ENCODE measurements around the gene CHD9NB. TPM values are rescaled to one million over a fixed set of nuclear protein-coding genes. Genes with fewer than 3 reads are reported as not detected.

The CHD9NB gene
- total RNA-seq, 2 donors from 2014 or later: 0.31 TPM; not detected in 1

DNA sequence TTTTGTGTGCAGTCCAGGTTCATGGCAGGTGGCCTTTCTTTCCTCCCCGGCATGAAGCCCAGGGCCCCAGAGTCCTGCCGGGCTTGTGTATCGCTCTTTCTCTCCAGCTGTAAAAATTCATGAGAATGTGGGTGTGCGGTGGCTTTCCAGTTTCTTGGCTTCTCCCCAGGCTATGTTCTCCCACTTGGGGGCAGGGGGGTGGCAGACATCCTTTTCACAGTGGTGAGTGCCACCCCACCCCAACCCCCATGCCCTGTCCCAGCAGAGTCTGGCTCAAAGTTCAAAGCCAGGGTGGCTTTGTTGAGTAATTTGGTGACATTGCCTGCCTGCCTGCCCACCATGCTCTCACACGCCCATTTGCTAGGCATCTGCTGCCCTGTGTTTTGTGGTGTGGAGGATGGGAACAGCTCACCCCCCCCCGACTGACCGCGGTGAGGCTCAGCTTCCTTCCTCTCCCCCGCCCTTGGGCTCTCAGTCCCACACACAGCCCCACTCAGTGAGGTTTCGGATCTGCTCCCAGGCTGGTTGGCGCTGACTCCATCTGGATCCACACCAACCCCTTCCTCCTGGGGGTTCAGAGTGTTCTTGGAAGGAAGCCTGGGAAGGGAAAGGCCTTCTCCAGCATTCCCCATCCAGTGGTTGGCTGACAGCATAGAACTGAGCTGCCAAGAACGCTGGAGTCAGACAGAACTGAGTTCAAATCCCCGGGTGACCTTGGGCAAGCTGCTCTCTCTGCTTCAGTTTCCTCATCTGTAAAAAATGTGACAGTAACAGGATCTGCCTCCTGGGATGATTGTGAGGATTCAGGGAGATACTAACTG lies 38.1 kb upstream of the CHD9NB start:
- ATAC-seq (peak; percentile 32), DNase-seq (no peak)
- Mint-ChIP-seq H3K4me3 (peak overlapping the region; percentile 47), H3K36me3 (ENCODE audit: low read depth) (no peaks in the 10 kb centered on the region), H3K4me1 (peaks cover 22% of the 10 kb centered on the region), H3K27ac (peak overlapping the region; percentile 66), H3K27me3 (no peaks in the 10 kb centered on the region)
- no peaks in the 10 kb centered on the region for H3K9me3 ChIP-seq (ENCODE audit: control insufficient read depth, low read length, poor library complexity, severe bottlenecking)

DNA sequence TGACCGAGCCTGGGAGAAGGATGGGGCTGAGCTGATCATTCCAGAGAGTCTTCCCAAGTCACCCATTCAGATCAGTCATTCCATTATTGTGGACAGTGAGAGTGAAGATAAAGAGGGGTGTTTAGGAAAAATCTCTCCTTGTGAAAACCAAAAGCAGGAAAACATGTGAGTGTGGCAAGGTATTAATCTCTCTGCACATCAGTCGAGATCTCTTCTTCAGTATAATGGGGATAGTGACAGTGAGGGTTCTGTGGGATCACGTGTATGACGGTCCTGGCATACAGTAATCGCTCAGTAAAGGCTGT lies 37.5 kb upstream of the CHD9NB start:
- DNase-seq (no peak), ATAC-seq (no peak)
- Mint-ChIP-seq H3K27me3 (no peaks in the 10 kb centered on the region), H3K4me1 (peaks cover 22% of the 10 kb centered on the region), H3K27ac (no peak overlapping the region), H3K36me3 (ENCODE audit: low read depth) (no peaks in the 10 kb centered on the region), H3K4me3 (peak overlapping the region; percentile 47)
- no peaks in the 10 kb centered on the region for H3K9me3 ChIP-seq (ENCODE audit: control insufficient read depth, low read length, poor library complexity, severe bottlenecking)

DNA sequence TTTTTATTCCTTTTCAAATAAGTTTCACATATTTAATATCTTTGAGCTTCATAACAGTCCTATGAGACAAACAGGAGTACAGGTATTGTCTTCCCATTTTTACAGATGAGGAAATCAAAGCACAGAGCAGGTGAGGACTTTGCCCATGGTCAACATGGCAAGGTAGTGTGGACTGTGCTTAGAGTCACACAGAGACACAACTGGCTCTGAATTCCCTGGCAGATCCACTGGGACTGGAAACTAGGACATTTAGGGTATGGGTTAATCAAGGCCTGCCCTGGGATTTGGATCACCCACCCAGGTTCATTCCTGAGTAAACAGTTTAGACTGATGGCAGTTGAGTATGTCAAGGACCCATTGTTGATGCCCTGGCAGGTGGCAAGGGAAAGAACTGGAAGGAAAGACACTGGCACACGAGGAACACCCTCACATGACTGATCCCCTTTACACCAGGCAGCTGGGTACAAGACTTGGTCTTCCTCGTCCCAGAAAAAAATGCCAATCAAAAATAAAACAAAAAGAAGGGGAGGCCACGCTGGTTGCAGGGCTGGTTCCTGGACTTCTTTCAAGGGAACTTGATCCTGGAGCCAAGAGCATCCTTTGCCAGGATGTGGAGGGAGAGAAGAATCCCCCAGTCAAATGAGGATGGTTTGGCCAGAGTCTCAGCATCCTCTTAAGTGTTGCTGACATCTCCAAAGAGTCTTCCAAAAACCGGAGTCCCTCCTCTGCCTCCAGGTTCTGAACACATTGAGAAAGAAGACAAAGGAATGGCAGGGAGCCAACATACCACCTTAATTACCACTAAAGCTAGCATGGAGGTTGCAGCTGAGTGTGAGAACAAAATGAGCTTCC lies 37.0 kb upstream of the CHD9NB start:
- no peaks in the 10 kb centered on the region for H3K9me3 ChIP-seq (ENCODE audit: control insufficient read depth, low read length, poor library complexity, severe bottlenecking)
- DNase-seq (no peak), ATAC-seq (no peak)
- H3K27me3 Mint-ChIP-seq: no peaks in the 10 kb centered on the region
- H3K27ac Mint-ChIP-seq: no peak overlapping the region
- H3K4me3 Mint-ChIP-seq: peak overlapping the region; percentile 12
- H3K36me3 Mint-ChIP-seq (ENCODE audit: low read depth): no peaks in the 10 kb centered on the region
- H3K4me1 Mint-ChIP-seq: peaks cover 22% of the 10 kb centered on the region

DNA sequence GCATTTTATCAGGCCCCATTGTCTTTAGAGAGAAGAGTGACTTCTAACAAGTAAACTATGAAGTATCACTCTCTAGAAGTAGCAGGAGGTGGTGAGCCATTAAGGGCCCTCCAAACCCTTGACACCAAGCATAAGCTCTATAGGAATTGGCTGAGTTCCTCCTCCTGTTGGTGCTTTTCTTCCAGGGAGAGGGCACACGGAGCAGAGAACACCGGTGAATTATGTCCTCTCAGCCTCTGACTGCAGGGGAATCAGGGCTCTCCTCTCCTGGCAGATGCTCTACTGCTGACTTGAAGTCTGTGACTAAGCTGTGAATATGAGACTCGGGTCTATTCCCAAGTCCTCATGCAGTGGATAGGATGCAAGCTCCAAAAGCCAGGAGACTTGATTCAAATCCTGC lies 34.4 kb upstream of the CHD9NB start:
- ATAC-seq: no peak
- Mint-ChIP-seq H3K4me3 (no peak overlapping the region), H3K36me3 (ENCODE audit: low read depth) (no peaks in the 10 kb centered on the region), H3K27ac (no peak overlapping the region), H3K4me1 (peaks cover 18% of the 10 kb centered on the region), H3K27me3 (no peaks in the 10 kb centered on the region)
- DNase-seq: no peak
- no peaks in the 10 kb centered on the region for H3K9me3 ChIP-seq (ENCODE audit: control insufficient read depth, low read length, poor library complexity, severe bottlenecking)

DNA sequence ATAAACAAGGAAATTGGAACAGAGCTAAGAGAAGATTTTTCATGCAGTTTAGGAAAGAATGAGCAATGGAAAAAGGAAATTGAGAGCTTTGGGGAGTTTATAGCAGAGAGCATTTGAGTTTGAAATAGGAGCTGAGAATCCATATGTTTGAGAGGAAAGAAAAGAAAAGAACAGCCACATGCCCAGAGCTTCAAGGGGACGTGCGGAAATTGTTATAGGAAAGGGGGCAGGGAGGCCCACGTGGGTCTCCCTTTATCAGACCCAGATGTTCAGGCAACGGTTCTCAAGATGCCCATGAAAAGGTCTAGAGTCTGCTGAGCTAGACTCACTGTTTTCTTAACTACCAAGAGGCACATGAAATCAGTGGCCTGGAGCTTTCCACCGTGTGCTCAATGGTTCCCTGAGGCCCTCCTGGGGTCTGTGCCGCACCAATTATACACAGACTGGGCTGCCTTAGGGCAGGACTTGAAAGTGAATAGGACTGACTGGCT lies 33.3 kb upstream of the CHD9NB start:
- Mint-ChIP-seq H3K27ac (peak overlapping the region; percentile 34), H3K27me3 (no peaks in the 10 kb centered on the region), H3K4me3 (no peak overlapping the region), H3K4me1 (peaks cover 16% of the 10 kb centered on the region), H3K36me3 (ENCODE audit: low read depth) (no peaks in the 10 kb centered on the region)
- no peak for DNase-seq
- no peaks in the 10 kb centered on the region for H3K9me3 ChIP-seq (ENCODE audit: control insufficient read depth, low read length, poor library complexity, severe bottlenecking)
- ATAC-seq: no peak

DNA sequence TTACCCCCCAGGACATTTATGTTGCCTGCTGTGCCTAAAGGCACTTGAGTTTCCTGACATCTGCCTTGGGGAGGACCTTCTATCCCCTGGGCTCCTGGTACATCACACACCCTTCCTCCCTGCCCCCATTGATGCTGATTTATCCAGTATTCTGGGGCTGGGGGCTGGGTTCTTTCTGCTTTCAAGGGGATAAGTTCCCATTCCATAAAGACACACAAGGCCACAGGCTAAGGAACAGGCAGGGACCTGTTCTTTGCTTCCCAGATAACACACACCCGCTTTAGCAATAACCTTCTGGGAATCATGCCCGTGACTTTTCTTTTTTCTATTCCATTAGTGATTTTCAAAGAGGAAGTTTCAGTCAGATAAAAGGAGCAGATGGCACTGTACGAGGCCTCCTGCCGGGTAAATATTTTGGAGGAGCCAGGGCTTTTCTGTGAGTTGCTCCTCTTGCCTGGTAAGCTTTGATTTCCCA lies 32.7 kb upstream of the CHD9NB start:
- no peaks in the 10 kb centered on the region for H3K9me3 ChIP-seq (ENCODE audit: control insufficient read depth, low read length, poor library complexity, severe bottlenecking)
- ATAC-seq: no peak
- H3K27ac Mint-ChIP-seq: peak overlapping the region; percentile 34
- no peak for DNase-seq
- no peak overlapping the region for H3K4me3 Mint-ChIP-seq
- no peaks in the 10 kb centered on the region for H3K36me3 Mint-ChIP-seq (ENCODE audit: low read depth)
- H3K4me1 Mint-ChIP-seq: peaks cover 12% of the 10 kb centered on the region
- no peaks in the 10 kb centered on the region for H3K27me3 Mint-ChIP-seq

DNA sequence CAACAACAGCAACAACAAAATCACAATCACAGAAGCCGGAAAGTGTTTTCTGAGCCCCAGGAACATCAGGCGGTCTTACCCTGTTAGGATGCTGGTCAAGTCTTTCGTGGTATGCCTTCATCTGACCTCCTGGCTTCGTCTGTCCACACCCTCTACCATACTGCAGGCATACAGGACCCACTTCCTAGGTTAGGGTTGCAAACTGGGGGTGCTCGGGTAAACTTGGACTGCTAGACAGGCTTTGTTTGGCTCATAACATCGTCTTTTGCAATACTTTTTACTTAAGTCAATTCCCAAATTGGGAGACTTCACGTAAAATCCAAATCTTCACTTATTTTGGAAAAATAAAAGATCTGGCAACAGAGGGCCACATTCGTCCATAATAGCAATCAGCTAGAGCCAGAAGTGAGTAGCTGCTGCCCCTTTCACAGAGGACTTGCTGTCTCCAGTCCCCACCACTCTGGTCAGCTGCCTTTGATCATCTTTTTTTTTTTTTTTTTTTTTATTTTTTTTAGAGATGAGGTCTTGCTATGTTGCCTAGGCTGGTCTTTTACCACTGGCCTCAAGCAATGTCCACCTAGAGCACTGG lies 32.1 kb upstream of the CHD9NB start:
- no peaks in the 10 kb centered on the region for H3K9me3 ChIP-seq (ENCODE audit: control insufficient read depth, low read length, poor library complexity, severe bottlenecking)
- no peak overlapping the region for H3K27ac Mint-ChIP-seq
- no peaks in the 10 kb centered on the region for H3K36me3 Mint-ChIP-seq (ENCODE audit: low read depth)
- DNase-seq (no peak), ATAC-seq (no peak)
- H3K4me3 Mint-ChIP-seq: no peak overlapping the region
- peaks cover 10% of the 10 kb centered on the region for H3K4me1 Mint-ChIP-seq
- no peaks in the 10 kb centered on the region for H3K27me3 Mint-ChIP-seq

DNA sequence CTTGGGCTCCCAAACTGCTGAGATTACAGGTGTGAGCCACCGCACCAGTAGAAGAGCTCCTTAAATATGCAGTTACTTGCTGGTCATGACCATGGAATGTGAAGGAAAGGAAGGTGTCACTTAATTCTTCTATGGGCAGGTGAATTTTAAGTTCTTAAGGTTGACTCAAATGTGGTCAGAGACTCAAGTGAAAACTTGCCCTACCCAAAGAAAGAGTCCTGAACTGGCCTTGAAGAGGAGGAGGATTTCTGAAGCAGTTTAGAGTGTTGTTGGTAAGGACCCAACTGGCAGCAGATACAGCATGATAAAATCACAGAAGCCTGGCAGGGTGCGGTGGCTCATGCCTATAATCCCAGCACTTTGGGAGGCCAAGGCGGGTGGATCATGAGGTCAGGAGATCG lies 31.4 kb upstream of the CHD9NB start:
- ATAC-seq (no peak), DNase-seq (no peak)
- H3K27me3 Mint-ChIP-seq: no peaks in the 10 kb centered on the region
- H3K9me3 ChIP-seq (ENCODE audit: control insufficient read depth, low read length, poor library complexity, severe bottlenecking): no peaks in the 10 kb centered on the region
- no peak overlapping the region for H3K4me3 Mint-ChIP-seq
- peaks cover 10% of the 10 kb centered on the region for H3K4me1 Mint-ChIP-seq
- H3K36me3 Mint-ChIP-seq (ENCODE audit: low read depth): no peaks in the 10 kb centered on the region
- H3K27ac Mint-ChIP-seq: no peak overlapping the region

DNA sequence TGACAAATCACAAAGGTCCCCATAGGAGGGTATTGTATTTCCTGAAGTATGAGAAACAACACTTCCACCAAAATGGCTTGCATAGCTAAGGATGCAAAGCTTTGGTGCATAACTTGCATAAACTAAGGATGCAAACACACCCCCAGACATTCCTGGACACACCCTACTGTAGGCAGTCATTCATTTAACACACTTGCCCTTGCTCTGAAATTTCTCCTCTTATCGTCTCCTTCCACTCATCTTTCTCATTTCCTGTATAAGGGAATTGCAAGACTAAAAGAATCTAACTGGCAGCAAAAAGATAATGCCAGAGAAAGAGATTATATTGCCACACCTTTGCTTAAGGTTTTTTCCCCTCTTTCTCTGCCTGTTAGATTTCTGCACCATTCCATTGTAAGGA lies 30.4 kb upstream of the CHD9NB start:
- H3K27ac Mint-ChIP-seq: no peak overlapping the region

DNA sequence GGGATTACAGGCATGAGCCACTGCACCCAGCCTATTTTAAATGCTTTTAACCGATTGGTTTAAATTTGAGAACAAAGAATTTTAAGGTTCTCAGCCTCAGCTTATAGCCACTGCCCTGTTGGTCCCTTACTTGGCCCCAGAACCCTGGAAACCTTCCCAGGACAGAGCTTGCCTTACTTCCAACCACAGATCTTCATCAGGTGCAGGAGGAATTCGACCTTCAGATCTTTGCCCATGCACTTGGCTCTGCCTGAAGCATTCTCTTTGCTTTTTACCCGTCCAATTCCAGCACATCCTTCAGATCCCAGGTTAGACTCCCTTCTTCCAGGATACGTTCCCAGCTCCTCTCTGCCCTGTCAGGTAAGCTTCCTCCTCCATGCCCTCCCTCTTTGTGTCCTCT lies 29.8 kb upstream of the CHD9NB start:
- ATAC-seq (no peak), DNase-seq (no peak)
- Mint-ChIP-seq H3K4me3 (no peak overlapping the region), H3K27ac (no peak overlapping the region), H3K36me3 (ENCODE audit: low read depth) (no peaks in the 10 kb centered on the region), H3K27me3 (no peaks in the 10 kb centered on the region), H3K4me1 (peaks cover 10% of the 10 kb centered on the region)
- no peaks in the 10 kb centered on the region for H3K9me3 ChIP-seq (ENCODE audit: control insufficient read depth, low read length, poor library complexity, severe bottlenecking)

More for the DNA sequence above, 30.4 kb upstream of the CHD9NB start:
- Mint-ChIP-seq H3K36me3 (ENCODE audit: low read depth) (no peaks in the 10 kb centered on the region), H3K4me1 (peaks cover 10% of the 10 kb centered on the region), H3K4me3 (no peak overlapping the region), H3K27me3 (no peaks in the 10 kb centered on the region)
- ATAC-seq (no peak), DNase-seq (no peak)
- no peaks in the 10 kb centered on the region for H3K9me3 ChIP-seq (ENCODE audit: control insufficient read depth, low read length, poor library complexity, severe bottlenecking)

DNA sequence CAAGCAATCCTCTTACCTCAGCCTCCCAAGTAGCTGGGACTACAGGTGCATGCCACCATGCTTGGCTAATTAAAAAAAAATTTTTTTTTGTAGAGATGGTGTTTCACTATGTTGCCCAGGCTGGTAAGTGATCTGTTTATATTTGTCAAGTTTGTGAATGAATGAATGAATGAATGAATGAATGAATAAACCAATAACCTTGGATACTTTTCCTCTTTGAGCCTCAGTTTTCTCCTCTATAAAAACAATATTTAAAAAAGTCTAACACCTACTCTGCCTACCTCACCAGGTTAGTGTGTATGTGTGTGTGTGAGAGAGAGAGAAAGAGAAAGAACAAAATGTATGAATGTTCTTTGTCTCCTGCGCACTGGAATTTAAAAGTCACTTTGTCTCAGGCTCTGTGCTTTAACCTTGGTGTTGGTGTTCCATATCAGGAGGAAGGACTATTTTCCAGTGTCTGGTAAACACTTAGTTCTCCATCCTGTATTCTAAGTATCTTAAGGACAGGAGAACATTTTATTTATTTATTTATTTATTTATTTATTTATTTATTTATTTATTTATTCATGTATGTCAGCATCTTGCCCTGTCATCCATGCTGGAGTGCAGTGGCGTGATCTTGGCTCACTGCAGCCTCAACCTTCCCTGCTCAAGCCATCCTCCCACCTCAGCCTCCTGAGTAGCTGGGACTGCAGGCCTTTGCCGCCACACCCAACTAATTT lies 29.1 kb upstream of the CHD9NB start:
- ATAC-seq (no peak), DNase-seq (no peak)
- Mint-ChIP-seq H3K27ac (no peak overlapping the region), H3K4me3 (no peak overlapping the region), H3K36me3 (ENCODE audit: low read depth) (no peaks in the 10 kb centered on the region), H3K4me1 (peaks cover 9% of the 10 kb centered on the region), H3K27me3 (no peaks in the 10 kb centered on the region)
- H3K9me3 ChIP-seq (ENCODE audit: control insufficient read depth, low read length, poor library complexity, severe bottlenecking): no peaks in the 10 kb centered on the region

DNA sequence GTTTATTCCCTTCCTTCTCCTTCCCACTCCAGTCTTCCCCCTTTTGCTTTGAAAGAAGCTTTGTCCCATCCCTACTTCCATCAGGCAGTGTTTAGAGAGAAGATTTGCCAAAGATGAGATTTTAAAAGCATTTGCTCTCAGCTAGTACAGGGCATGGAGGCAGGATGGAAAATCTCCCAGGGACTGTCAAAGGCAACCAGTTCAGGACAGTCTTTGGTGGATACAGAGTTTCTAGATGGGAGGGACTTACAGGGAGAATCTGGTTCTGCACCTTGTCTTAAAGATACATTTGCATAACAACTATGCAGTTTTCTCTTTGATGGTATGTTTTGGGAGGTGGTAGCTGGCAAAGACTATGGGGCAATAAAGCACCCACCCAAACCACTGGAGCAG lies 28.3 kb upstream of the CHD9NB start:
- no peak for ATAC-seq
- DNase-seq: no peak
- no peak overlapping the region for H3K27ac Mint-ChIP-seq
- no peaks in the 10 kb centered on the region for H3K27me3 Mint-ChIP-seq
- no peaks in the 10 kb centered on the region for H3K36me3 Mint-ChIP-seq (ENCODE audit: low read depth)
- H3K4me3 Mint-ChIP-seq: no peak overlapping the region
- peaks cover 8% of the 10 kb centered on the region for H3K4me1 Mint-ChIP-seq
- H3K9me3 ChIP-seq (ENCODE audit: control insufficient read depth, low read length, poor library complexity, severe bottlenecking): no peaks in the 10 kb centered on the region
